H1 (cell line): ENCODE measurements around the gene ANK2. TPM values are rescaled to one million over a fixed set of nuclear protein-coding genes. Genes with fewer than 3 reads are reported as not detected.

Experiments
- CTCF ChIA-PET: fragments of 300-600 bp; sonication (Branson Sonifier 250); formaldehyde crosslinking; loops from one replicate; lab custom pipeline; 2021; ENCODE audit not compliant: partially characterized antibody; lab: Charles Lee
- POLR2A ChIA-PET: fragments of 300-600 bp; sonication (Branson Sonifier 250); formaldehyde crosslinking; loops from one replicate; lab custom pipeline; 2021; ENCODE audit warnings: inconsistent platforms; ENCODE audit not compliant: partially characterized antibody; lab: Charles Lee
- DNase-seq, 2 experiments: peaks; one replicate each; pipeline versions ENCODE4 v3.0.0 to v3.0.0-alpha.2; 2010 to 2022; ENCODE audit warnings: low spot score in 2 of 2, low read depth in 1 of 2, mixed read lengths in 1 of 2
- FAIRE-seq: peaks from 2 replicates; lab custom pipeline; 2011; peaks lifted over from hg19 to GRCh38; lab: Jason Lieb, UNC
- H2AFZ ChIP-seq: 2 replicates; pipeline ENCODE4 v1.8.1; 2012; ENCODE audit warnings: low read length, inconsistent platforms
- H2AK5ac ChIP-seq: 2 replicates; pipeline ENCODE4 v1.6.1; 2013; ENCODE audit warnings: low read depth, low read length
- H2BK120ac ChIP-seq: replicated peaks from 2 replicates; pipeline ENCODE3; 2013; ENCODE audit warnings: low read depth, low read length, inconsistent platforms
- H2BK12ac ChIP-seq: 2 replicates; pipeline ENCODE4 v1.6.1; 2013; ENCODE audit warnings: low read depth, low read length
- H2BK15ac ChIP-seq: 2 replicates; pipeline ENCODE4 v1.6.1; 2013; ENCODE audit warnings: low read length
- H2BK20ac ChIP-seq: 2 replicates; pipeline ENCODE4 v1.6.1; 2013; ENCODE audit warnings: low read length
- H2BK5ac ChIP-seq: 2 replicates; pipeline ENCODE4 v1.6.1; 2013; ENCODE audit warnings: low read depth, low read length
- H3K14ac ChIP-seq: 2 replicates; pipeline ENCODE4 v1.6.1; 2013; ENCODE audit warnings: inconsistent platforms; ENCODE audit not compliant: insufficient read length
- H3K18ac ChIP-seq: 2 replicates; pipeline ENCODE4 v1.6.1; 2013; ENCODE audit warnings: low read length; ENCODE audit errors: extremely low read depth
- H3K23ac ChIP-seq: 2 replicates; pipeline ENCODE4 v1.6.1; 2013; ENCODE audit warnings: inconsistent platforms; ENCODE audit not compliant: insufficient read length
- H3K23me2 ChIP-seq: 2 replicates; pipeline ENCODE4 v1.6.1; 2013; ENCODE audit warnings: low read depth, low read length
- H3K27ac ChIP-seq: 2 replicates; pipeline ENCODE4 v1.6.1; 2011; ENCODE audit warnings: low read depth, low read length, inconsistent platforms
- H3K27me3 ChIP-seq, 4 experiments: replicated peaks in 1 of 4; 1 replicate in 1 of 4; 2 replicates in 3 of 4; pipeline versions ENCODE4 v1.6.1 to v1.8.1; 2011 to 2013; ENCODE audit warnings: low read length in 3 of 4, mild to moderate bottlenecking in 3 of 4, inconsistent platforms in 2 of 4, mixed read lengths in 2 of 4, moderate library complexity in 1 of 4; ENCODE audit not compliant: control insufficient read depth in 3 of 4, insufficient read depth in 3 of 4; ENCODE audit errors: extremely low read depth in 1 of 4
- H3K36me3 ChIP-seq, 4 experiments: 2 replicates each; pipeline versions ENCODE4 v1.6.1 to v1.8.1; 2011 to 2013; ENCODE audit warnings: mild to moderate bottlenecking in 4 of 4, low read length in 3 of 4, moderate library complexity in 2 of 4, control low read depth in 1 of 4, inconsistent platforms in 1 of 4; ENCODE audit not compliant: insufficient read depth in 4 of 4, control insufficient read depth in 2 of 4
- H3K4ac ChIP-seq: replicated peaks from 2 replicates; pipeline ENCODE3; 2013; ENCODE audit warnings: low read length, low read depth, mixed read lengths, inconsistent platforms; ENCODE audit not compliant: insufficient read length
- H3K4me1 ChIP-seq, 4 experiments: replicated peaks in 1 of 4; 1 replicate in 1 of 4; 2 replicates in 3 of 4; pipeline versions ENCODE4 v1.6.1 to v1.8.1; 2011 to 2013; ENCODE audit warnings: low read length in 3 of 4, inconsistent platforms in 2 of 4, mixed read lengths in 1 of 4; ENCODE audit not compliant: insufficient read depth in 4 of 4, control insufficient read depth in 3 of 4
- H3K4me2 ChIP-seq, 2 experiments: 2 replicates each; pipeline versions ENCODE4 v1.6.1 to v1.8.1; 2011 to 2013; ENCODE audit warnings: low read depth in 2 of 2, low read length in 2 of 2, control low read depth in 1 of 2, inconsistent platforms in 1 of 2, mild to moderate bottlenecking in 1 of 2; ENCODE audit not compliant: insufficient read depth in 1 of 2
- H3K4me3 ChIP-seq, 4 experiments: fragments of 200-600, 300-600 bp in 1 of 4; sonication (generic), shearing (Covaris generic), sonication (Bioruptor Twin) in 1 of 4; 2 replicates each; pipeline versions ENCODE4 v1.5.1 to v1.8.1; 2011 to 2016; ENCODE audit warnings: low read length in 4 of 4, low read depth in 3 of 4, control low read depth in 2 of 4, inconsistent platforms in 2 of 4, mild to moderate bottlenecking in 2 of 4, mixed read lengths in 1 of 4, moderate library complexity in 1 of 4; ENCODE audit not compliant: insufficient read depth in 2 of 4; ENCODE audit errors: extremely low read depth in 1 of 4
- H3K56ac ChIP-seq: replicated peaks from 2 replicates; pipeline ENCODE3; 2013; ENCODE audit warnings: low read depth, mild to moderate bottlenecking, mixed read lengths, low read length, inconsistent platforms; ENCODE audit not compliant: insufficient read length
- H3K79me1 ChIP-seq: 2 replicates; pipeline ENCODE4 v1.6.1; 2013; ENCODE audit warnings: low read depth, low read length, control low read depth
- H3K79me2 ChIP-seq, 2 experiments: 2 replicates each; pipeline versions ENCODE4 v1.6.1 to v1.8.1; 2012 to 2013; ENCODE audit warnings: low read length in 2 of 2, mild to moderate bottlenecking in 2 of 2, inconsistent platforms in 1 of 2; ENCODE audit not compliant: insufficient read depth in 2 of 2, control insufficient read depth in 1 of 2
- H3K9ac ChIP-seq, 4 experiments: replicated peaks in 1 of 4; 1 replicate in 1 of 4; 2 replicates in 3 of 4; pipeline versions ENCODE4 v1.6.1 to v1.8.1; 2011 to 2013; ENCODE audit warnings: low read depth in 3 of 4, low read length in 3 of 4, control low read depth in 2 of 4, mild to moderate bottlenecking in 2 of 4, moderate library complexity in 2 of 4, inconsistent platforms in 1 of 4; ENCODE audit errors: extremely low read depth in 1 of 4
- H3K9me3 ChIP-seq, 2 experiments: 2 replicates each; pipeline versions ENCODE4 v1.6.1 to v1.8.1; 2012 to 2013; ENCODE audit warnings: mild to moderate bottlenecking in 2 of 2, moderate library complexity in 2 of 2, control low read depth in 1 of 2, inconsistent platforms in 1 of 2, low read depth in 1 of 2, low read length in 1 of 2, mixed read lengths in 1 of 2; ENCODE audit not compliant: insufficient read depth in 2 of 2
- H4K20me1 ChIP-seq, 2 experiments: replicated peaks in 1 of 2; 2 replicates each; pipeline versions ENCODE3 to v1.8.1; 2011 to 2013; ENCODE audit warnings: inconsistent platforms in 2 of 2, low read length in 2 of 2, mild to moderate bottlenecking in 1 of 2; ENCODE audit not compliant: insufficient read depth in 2 of 2, control insufficient read depth in 1 of 2
- H4K5ac ChIP-seq: 2 replicates; pipeline ENCODE4 v1.6.1; 2013; ENCODE audit warnings: low read length, low read depth, mixed read lengths, inconsistent platforms; ENCODE audit not compliant: insufficient read length
- H4K8ac ChIP-seq: 2 replicates; pipeline ENCODE4 v1.8.0; 2013; ENCODE audit warnings: mild to moderate bottlenecking, moderate library complexity, low read length, inconsistent platforms; ENCODE audit not compliant: insufficient read depth; ENCODE audit errors: extremely low read depth
- H4K91ac ChIP-seq: replicated peaks from 2 replicates; pipeline ENCODE3; 2013; ENCODE audit warnings: low read length, mixed read lengths, inconsistent platforms; ENCODE audit not compliant: insufficient read length
- ASH2L ChIP-seq: fragments of 200-600, 300-600 bp; sonication (generic); IDR thresholded peaks from one replicate; pipeline ENCODE4 v1.7.1; 2017; ENCODE audit warnings: low read length
- CBX8 ChIP-seq: fragments of 300-800, 300-1000 bp; sonication (generic); IDR thresholded peaks from 2 replicates; pipeline ENCODE4 v1.7.1; 2016; ENCODE audit warnings: low read depth, low read length, borderline replicate concordance
- CREB1 ChIP-seq: IDR thresholded peaks from 2 replicates; pipeline ENCODE4 v1.6.1; 2012; ENCODE audit warnings: inconsistent platforms
- FOSL1 ChIP-seq: IDR thresholded peaks from 2 replicates; pipeline ENCODE4 v1.6.1; 2011; ENCODE audit warnings: mild to moderate bottlenecking, low read depth, low read length, moderate library complexity; ENCODE audit not compliant: insufficient read depth
- GABPA ChIP-seq: IDR thresholded peaks from 2 replicates; pipeline ENCODE4 v1.6.1; 2011; ENCODE audit warnings: mild to moderate bottlenecking, low read length, moderate library complexity, borderline replicate concordance; ENCODE audit not compliant: insufficient read depth
- NANOG ChIP-seq: IDR thresholded peaks from 2 replicates; pipeline ENCODE4 v1.6.1; 2011; ENCODE audit warnings: low read length, low read depth, mild to moderate bottlenecking, inconsistent platforms; ENCODE audit not compliant: insufficient read depth, poor library complexity, severe bottlenecking
- POLR2AphosphoS5 ChIP-seq: IDR thresholded peaks from 2 replicates; pipeline ENCODE4 v1.6.1; 2011; ENCODE audit warnings: low read depth, low read length
- RNF2 ChIP-seq: fragments of 200-900, 300-1000 bp; sonication (generic); IDR thresholded peaks from 2 replicates; pipeline ENCODE4 v1.7.1; 2016; ENCODE audit warnings: borderline replicate concordance, low read depth, mild to moderate bottlenecking, antibody characterized with exemption, low read length; ENCODE audit not compliant: poor library complexity, severe bottlenecking; ENCODE audit errors: missing control alignments
- RXRA ChIP-seq: IDR thresholded peaks from 2 replicates; pipeline ENCODE4 v1.6.1; 2011; ENCODE audit warnings: low read depth, mild to moderate bottlenecking, low read length, moderate library complexity; ENCODE audit not compliant: insufficient read depth
- SIRT6 ChIP-seq: IDR thresholded peaks from one replicate; pipeline ENCODE4 v1.7.1; 2012; ENCODE audit warnings: low read length, inconsistent platforms
- SP2 ChIP-seq: IDR thresholded peaks from 2 replicates; pipeline ENCODE4 v1.6.1; 2012; ENCODE audit warnings: mild to moderate bottlenecking, low read length, inconsistent platforms
- TBP ChIP-seq: IDR thresholded peaks from 2 replicates; pipeline ENCODE4 v1.6.1; 2011; ENCODE audit warnings: low read depth, low read length, improper control_type of control experiment
- TEAD4 ChIP-seq: IDR thresholded peaks from 2 replicates; pipeline ENCODE4 v1.6.1; 2012; ENCODE audit warnings: low read depth, low read length, inconsistent platforms, mixed read lengths
- WGBS, 2 experiments: shearing (Covaris generic) in 1 of 2; methylation state at CpG; one replicate each; pipeline versions ENCODE4 v1.1.6 to v1.1.7; 2013 to 2015; ENCODE audit warnings: low lambda C conversion rate in 2 of 2, mixed read lengths in 2 of 2, inconsistent platforms in 1 of 2, low coverage in 1 of 2, missing lambda C conversion rate in 1 of 2; ENCODE audit not compliant: insufficient replicate concordance in 2 of 2, insufficient coverage in 1 of 2, insufficient read length in 1 of 2; ENCODE audit errors: extremely low coverage in 1 of 2, missing lambda C conversion rate in 1 of 2; 5-methylcytosine and 5-hydroxymethylcytosine counted together
- polyA plus RNA-seq, 7 experiments: library from polyadenylated mRNA; depleted of rRNA in 3 of 7; stranded (reverse) in 5 of 7; unstranded in 2 of 7; fragments of >200 nt in 5 of 7; fragments of 200-250 nt in 2 of 7; gene quantifications; 1 replicate in 5 of 7; 2 replicates in 1 of 7; 4 replicates in 1 of 7; pipeline versions ENCODE4 v1.2.1 to v1.2.3, GENCODE V29; 2011 to 2013; ENCODE audit warnings: missing spikeins in 2 of 7, mixed read lengths in 2 of 7
- total RNA-seq: library from RNA; stranded (reverse); fragmentation: NEBNext Ultra II Directional; extraction: Animal tissue kit (Norgen Biotek cat#: 25700); gene quantifications from 2 replicates; pipeline ENCODE4 v1.2.1, GENCODE V29; 2021

The ANK2 gene
- total and polyA plus RNA-seq, 2 of the 8 experiments (the other 6 are each of a cell fraction or from before 2014, with no cell fraction given): 14.2 to 35.1 TPM

- 94% methylated on average over 5 of the region's 5 CpGs; no CpG with 5 or more reads in 1 of the 2 experiments for WGBS, 2 experiments
- POLR2A ChIA-PET: interaction anchor here (1.3 to 1.4 kb wide), 2 partner anchors 13 to 14 kb away, joined by 4 to 5 read pairs; no protein-coding TSS in a partner anchor
- no peak overlapping the region for H3K27ac ChIP-seq
These were observed 28.6 kb downstream of the ANK2 start for GRCh38 chr4:113078066-113078465.

More at GRCh38 chr4:113078066-113078465, 28.6 kb downstream of the ANK2 start:
- Histone ChIP-seq H4K5ac (no peak overlapping the region), H2BK20ac (no peak overlapping the region; the same call in 1 of the 2 replicates), H3K79me2 (no peaks in the 10 kb centered on the region), H3K56ac (no peak overlapping the region), H2BK12ac (no peak overlapping the region), H3K23ac (no peak overlapping the region), H3K23me2 (no peaks in the 10 kb centered on the region), H2AFZ (no peak overlapping the region), H2BK15ac (no peak overlapping the region), H4K8ac (no peak overlapping the region), H3K18ac (no peak overlapping the region), H3K4me2 (no peak overlapping the region), H2AK5ac (no peak overlapping the region), H3K36me3 (no peaks in the 10 kb centered on the region), H3K4me1 (peaks cover 0 to 4% (median 3%) of the 10 kb centered on the region in 4 experiments; a peak in 3 of 7 replicates), H4K20me1 (no peaks in the 10 kb centered on the region), H3K4ac (no peak overlapping the region), H4K91ac (no peak overlapping the region), H3K9ac (no peak overlapping the region), H3K4me3 (no peak overlapping the region), H3K14ac (no peak overlapping the region), H3K9me3 (no peaks in the 10 kb centered on the region), H2BK5ac (no peak overlapping the region), H3K27me3 (peaks cover 0 to 1% (median 0%) of the 10 kb centered on the region in 4 experiments; a peak in 1 of 7 replicates), H2BK120ac (no peak overlapping the region), H3K79me1 (no peaks in the 10 kb centered on the region)
- no peak for FAIRE-seq
- CTCF ChIA-PET: no interaction called here
- DNase-seq: no peak
- TF ChIP-seq POLR2AphosphoS5 (no peak), NANOG (no peak), RXRA (no peak), CBX8 (no peak), SIRT6 (no peak), ASH2L (no peak), CREB1 (no peak), TEAD4 (no peak), TBP (no peak), SP2 (no peak), RNF2 (no peak), GABPA (no peak), FOSL1 (no peak)
